ENCODE results near the gene PRDM12. TPM values are rescaled to one million over a fixed set of nuclear protein-coding genes. Genes with fewer than 3 reads are reported as not detected.

The PRDM12 gene
- polyA plus RNA-seq, 1 of the 3 experiments (the other 2 are of a cell fraction): 0.08 TPM

DNA sequence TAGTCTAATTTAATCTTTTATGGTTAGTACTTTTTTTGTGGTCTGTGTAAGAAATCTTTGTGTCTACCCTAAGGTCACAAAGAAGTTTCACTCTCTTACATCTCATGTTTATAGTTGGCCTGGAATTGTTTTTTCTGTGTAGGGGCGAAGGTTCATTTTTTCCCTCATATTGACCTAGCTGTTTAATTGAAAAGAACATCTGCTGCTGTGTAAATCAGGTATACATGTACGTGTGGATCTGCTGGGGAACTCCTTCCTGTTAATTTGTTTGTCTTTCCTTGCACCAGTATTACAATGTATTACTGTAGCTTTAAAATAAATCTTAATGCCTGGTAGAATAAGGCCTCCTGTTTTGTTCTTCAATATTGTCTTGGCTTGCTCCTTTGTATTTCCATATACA is 67.0 kb downstream of the PRDM12 start:
- H3K9me2 ChIP-seq: no peaks in the 10 kb centered on the region
- no peak for TF ChIP-seq GATA2 (CRISPR knock-in tag; IDR thresholded peaks at IDR 0.05)
- TF ChIP-seq NFIC (IDR thresholded peaks at IDR 0.05; ENCODE audit: borderline replicate concordance): no peak
- TF ChIP-seq, protein P1, sequence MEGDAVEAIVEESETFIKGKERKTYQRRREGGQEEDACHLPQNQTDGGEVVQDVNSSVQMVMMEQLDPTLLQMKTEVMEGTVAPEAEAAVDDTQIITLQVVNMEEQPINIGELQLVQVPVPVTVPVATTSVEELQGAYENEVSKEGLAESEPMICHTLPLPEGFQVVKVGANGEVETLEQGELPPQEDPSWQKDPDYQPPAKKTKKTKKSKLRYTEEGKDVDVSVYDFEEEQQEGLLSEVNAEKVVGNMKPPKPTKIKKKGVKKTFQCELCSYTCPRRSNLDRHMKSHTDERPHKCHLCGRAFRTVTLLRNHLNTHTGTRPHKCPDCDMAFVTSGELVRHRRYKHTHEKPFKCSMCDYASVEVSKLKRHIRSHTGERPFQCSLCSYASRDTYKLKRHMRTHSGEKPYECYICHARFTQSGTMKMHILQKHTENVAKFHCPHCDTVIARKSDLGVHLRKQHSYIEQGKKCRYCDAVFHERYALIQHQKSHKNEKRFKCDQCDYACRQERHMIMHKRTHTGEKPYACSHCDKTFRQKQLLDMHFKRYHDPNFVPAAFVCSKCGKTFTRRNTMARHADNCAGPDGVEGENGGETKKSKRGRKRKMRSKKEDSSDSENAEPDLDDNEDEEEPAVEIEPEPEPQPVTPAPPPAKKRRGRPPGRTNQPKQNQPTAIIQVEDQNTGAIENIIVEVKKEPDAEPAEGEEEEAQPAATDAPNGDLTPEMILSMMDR (IDR thresholded peaks at IDR 0.05): no peak
- TF ChIP-seq ELF1 (IDR thresholded peaks at IDR 0.05): no peak
- TF ChIP-seq YY1 (IDR thresholded peaks at IDR 0.05; ENCODE audit: low read depth): no peak
- TF ChIP-seq EP300 (IDR thresholded peaks at IDR 0.05; ENCODE audit: borderline replicate concordance in 1 of 2, low read depth in 1 of 2, low read length in 1 of 2): no peak
- no peak for TF ChIP-seq FOSL2 (IDR thresholded peaks at IDR 0.05; ENCODE audit: borderline replicate concordance, low read depth)
- no peak for TF ChIP-seq FOXM1 (IDR thresholded peaks at IDR 0.05; ENCODE audit: low read depth)
- TF ChIP-seq USF1 (IDR thresholded peaks at IDR 0.05; ENCODE audit: borderline replicate concordance, low read depth): no peak
- TF ChIP-seq, protein P2, sequence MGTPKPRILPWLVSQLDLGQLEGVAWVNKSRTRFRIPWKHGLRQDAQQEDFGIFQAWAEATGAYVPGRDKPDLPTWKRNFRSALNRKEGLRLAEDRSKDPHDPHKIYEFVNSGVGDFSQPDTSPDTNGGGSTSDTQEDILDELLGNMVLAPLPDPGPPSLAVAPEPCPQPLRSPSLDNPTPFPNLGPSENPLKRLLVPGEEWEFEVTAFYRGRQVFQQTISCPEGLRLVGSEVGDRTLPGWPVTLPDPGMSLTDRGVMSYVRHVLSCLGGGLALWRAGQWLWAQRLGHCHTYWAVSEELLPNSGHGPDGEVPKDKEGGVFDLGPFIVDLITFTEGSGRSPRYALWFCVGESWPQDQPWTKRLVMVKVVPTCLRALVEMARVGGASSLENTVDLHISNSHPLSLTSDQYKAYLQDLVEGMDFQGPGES (IDR thresholded peaks at IDR 0.05; ENCODE audit: low read depth, low read length): no peak
- no peak for TF ChIP-seq RCOR1 (IDR thresholded peaks at IDR 0.05; ENCODE audit: low read length)
- TF ChIP-seq NRF1 (IDR thresholded peaks at IDR 0.05; ENCODE audit: low read depth, low read length): no peak
- TF ChIP-seq, protein P3, sequence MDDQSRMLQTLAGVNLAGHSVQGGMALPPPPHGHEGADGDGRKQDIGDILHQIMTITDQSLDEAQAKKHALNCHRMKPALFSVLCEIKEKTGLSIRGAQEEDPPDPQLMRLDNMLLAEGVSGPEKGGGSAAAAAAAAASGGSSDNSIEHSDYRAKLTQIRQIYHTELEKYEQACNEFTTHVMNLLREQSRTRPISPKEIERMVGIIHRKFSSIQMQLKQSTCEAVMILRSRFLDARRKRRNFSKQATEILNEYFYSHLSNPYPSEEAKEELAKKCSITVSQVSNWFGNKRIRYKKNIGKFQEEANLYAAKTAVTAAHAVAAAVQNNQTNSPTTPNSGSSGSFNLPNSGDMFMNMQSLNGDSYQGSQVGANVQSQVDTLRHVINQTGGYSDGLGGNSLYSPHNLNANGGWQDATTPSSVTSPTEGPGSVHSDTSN (IDR thresholded peaks at IDR 0.05): no peak
- no peak for TF ChIP-seq TAF1 (IDR thresholded peaks at IDR 0.05; ENCODE audit: borderline replicate concordance, low read depth, low read length)
- no peak for TF ChIP-seq GABPA (IDR thresholded peaks at IDR 0.05; ENCODE audit: low read depth)
- no peak for TF ChIP-seq TCF12 (IDR thresholded peaks at IDR 0.05)
- H3K27ac ChIP-seq (ENCODE audit: low read depth in 2 of 2, low read length in 1 of 2): no peak overlapping the region
- H3K4me1 ChIP-seq (ENCODE audit: control insufficient read depth in 1 of 2, insufficient read depth in 2 of 2, low read depth in 1 of 2, low read length in 1 of 2): peaks cover 0 to 7% of the 10 kb centered on the region in 2 experiments; a peak in 1 of 4 replicates
- no peak overlapping the region for H3K9ac ChIP-seq
- no peak for DNase-seq
- no peak overlapping the region for H3K4me3 ChIP-seq (ENCODE audit: low read depth in 2 of 2, low read length in 1 of 2)
- H3K79me2 ChIP-seq (ENCODE audit: insufficient read depth): peaks cover 68% of the 10 kb centered on the region
- WGBS (ENCODE audit: low lambda C conversion rate): 93% methylated on average over 2 of the region's 2 CpGs
- no peaks in the 10 kb centered on the region for H3K27me3 ChIP-seq (ENCODE audit: insufficient read depth)
- no peaks in the 10 kb centered on the region for H4K20me1 ChIP-seq (ENCODE audit: insufficient read depth)
- H3K36me3 ChIP-seq (replicated peaks in 1 of 2; ENCODE audit: control insufficient read depth in 1 of 2, insufficient read depth in 2 of 2, low read length in 1 of 2): no peaks in the 10 kb centered on the region
- CTCF ChIA-PET: interaction anchor here (1.0 to 2.6 kb wide), 7 partner anchors 9 to 315 kb away, joined by 3 to 10 read pairs (median 5); no protein-coding TSS in a partner anchor
- no peak overlapping the region for H3K4me2 ChIP-seq
- H2AFZ ChIP-seq (ENCODE audit: low read depth): no peak overlapping the region
- POLR2A ChIA-PET: no interaction called here
- no peaks in the 10 kb centered on the region for H3K9me3 ChIP-seq
- H3F3A ChIP-seq (replicated peaks; ENCODE audit: insufficient read depth): peaks cover 14% of the 10 kb centered on the region

Measured in SK-N-SH (cell line).